GM12801 (cell line): ENCODE results near the gene GAK.

ENCODE experiments used
- CTCF ChIP-seq: IDR thresholded peaks from one replicate; pipeline ENCODE4 v1.5.1; 2011; ENCODE audit warnings: control low read depth; ENCODE audit not compliant: insufficient read length; ENCODE audit errors: extremely low read depth

GAK gene

GRCh38 chr4:895596-895995 lies 36.5 kb downstream of the GAK start:
- TF ChIP-seq CTCF: no peak

GRCh38 chr4:893995-894705 lies 38.0 kb downstream of the GAK start:
- no peak for TF ChIP-seq CTCF

GRCh38 chr4:893276-893994 lies 38.7 kb downstream of the GAK start:
- no peak for TF ChIP-seq CTCF

GRCh38 chr4:892780-893179 lies 39.3 kb downstream of the GAK start:
- no peak for TF ChIP-seq CTCF

GRCh38 chr4:891747-892146 lies 40.4 kb downstream of the GAK start:
- TF ChIP-seq CTCF: no peak

GRCh38 chr4:890036-890695 lies 42.0 kb downstream of the GAK start:
- no peak for TF ChIP-seq CTCF

- no peak for TF ChIP-seq CTCF
These were observed 42.6 kb downstream of the GAK start for GRCh38 chr4:889516-889915.
